Kidney epithelial cell (primary cell): ENCODE data around the gene KANK3. TPM values are rescaled to one million over a fixed set of nuclear protein-coding genes. Genes with fewer than 3 reads are reported as not detected.

Source experiments
- DNase-seq: peaks from one replicate; pipeline ENCODE4 v3.0.0-alpha.2; 2010; ENCODE audit warnings: low read depth
- H3K27me3 ChIP-seq: 2 replicates; pipeline ENCODE4 v1.6.0; 2011; ENCODE audit warnings: low read length; ENCODE audit not compliant: control insufficient read depth, insufficient read depth
- H3K36me3 ChIP-seq: 2 replicates; pipeline ENCODE4 v1.5.1; 2011; ENCODE audit warnings: low read length; ENCODE audit not compliant: control insufficient read depth, insufficient read depth
- H3K4me3 ChIP-seq: 2 replicates; pipeline ENCODE4 v1.5.1; 2011; ENCODE audit warnings: low read depth, mild to moderate bottlenecking, control low read depth, low read length
- total RNA-seq: library from RNA; depleted of rRNA; stranded (reverse); fragments of >200 nt; gene quantifications from 2 replicates; pipeline ENCODE4 v1.2.3, GENCODE V29; 2015
- TF ChIP-seq, protein P1 (sequence below): IDR thresholded peaks from 2 replicates; pipeline ENCODE4 v1.5.1; 2011; ENCODE audit warnings: mild to moderate bottlenecking, moderate library complexity, low read length, control low read depth, inconsistent platforms; ENCODE audit not compliant: insufficient read depth, poor library complexity, severe bottlenecking

Gene KANK3
- total RNA-seq, 1 donor from 2014 or later: 8.1 TPM

DNA sequence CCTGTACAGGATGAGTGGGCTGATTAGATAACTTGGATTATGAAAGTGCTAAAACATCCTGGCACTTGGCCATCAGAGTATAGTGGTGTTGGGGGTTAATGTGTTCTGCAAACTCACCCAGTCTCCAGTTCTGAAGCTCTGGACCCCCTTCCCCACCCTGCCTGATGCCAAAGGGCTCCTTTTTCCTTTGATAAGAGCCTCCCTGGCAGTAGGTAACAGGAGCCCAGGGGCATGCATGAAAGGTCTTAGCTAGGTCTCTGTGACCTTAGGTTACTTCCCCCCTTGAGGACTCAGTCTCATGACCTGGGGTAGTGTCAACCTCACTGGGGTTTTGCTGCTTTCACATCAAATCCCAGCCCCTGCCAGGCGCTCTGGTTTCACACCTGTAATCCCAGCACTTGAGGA is 19.3 kb downstream of the KANK3 start:
- Histone ChIP-seq H3K27me3 (peaks cover 4% of the 10 kb centered on the region), H3K4me3 (no peak overlapping the region), H3K36me3 (no peaks in the 10 kb centered on the region)
- DNase-seq: no peak
- TF ChIP-seq, protein P1, sequence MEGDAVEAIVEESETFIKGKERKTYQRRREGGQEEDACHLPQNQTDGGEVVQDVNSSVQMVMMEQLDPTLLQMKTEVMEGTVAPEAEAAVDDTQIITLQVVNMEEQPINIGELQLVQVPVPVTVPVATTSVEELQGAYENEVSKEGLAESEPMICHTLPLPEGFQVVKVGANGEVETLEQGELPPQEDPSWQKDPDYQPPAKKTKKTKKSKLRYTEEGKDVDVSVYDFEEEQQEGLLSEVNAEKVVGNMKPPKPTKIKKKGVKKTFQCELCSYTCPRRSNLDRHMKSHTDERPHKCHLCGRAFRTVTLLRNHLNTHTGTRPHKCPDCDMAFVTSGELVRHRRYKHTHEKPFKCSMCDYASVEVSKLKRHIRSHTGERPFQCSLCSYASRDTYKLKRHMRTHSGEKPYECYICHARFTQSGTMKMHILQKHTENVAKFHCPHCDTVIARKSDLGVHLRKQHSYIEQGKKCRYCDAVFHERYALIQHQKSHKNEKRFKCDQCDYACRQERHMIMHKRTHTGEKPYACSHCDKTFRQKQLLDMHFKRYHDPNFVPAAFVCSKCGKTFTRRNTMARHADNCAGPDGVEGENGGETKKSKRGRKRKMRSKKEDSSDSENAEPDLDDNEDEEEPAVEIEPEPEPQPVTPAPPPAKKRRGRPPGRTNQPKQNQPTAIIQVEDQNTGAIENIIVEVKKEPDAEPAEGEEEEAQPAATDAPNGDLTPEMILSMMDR: no peak

DNA sequence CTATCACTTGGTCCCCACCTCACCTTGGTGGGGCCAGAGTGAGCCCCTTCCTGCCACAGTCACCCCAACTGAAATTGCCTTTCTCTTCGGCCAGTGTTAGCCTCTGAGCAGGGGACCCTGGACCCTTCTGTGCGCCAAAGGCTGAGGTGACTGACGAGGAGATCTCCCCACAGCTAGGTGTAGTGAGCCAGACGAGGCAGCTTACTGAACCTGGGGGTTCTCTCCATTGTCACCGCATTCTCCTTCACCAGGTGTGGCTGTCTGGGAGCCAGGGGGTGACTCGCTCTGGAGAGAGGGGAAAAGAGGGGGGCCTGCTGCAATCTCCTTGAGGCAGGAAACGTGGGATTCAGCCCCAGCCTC is 20.4 kb downstream of the KANK3 start:
- no peak for DNase-seq
- Histone ChIP-seq H3K36me3 (no peaks in the 10 kb centered on the region), H3K4me3 (peak overlapping the region; percentile 76), H3K27me3 (no peaks in the 10 kb centered on the region)
- TF ChIP-seq, protein P1: no peak

DNA sequence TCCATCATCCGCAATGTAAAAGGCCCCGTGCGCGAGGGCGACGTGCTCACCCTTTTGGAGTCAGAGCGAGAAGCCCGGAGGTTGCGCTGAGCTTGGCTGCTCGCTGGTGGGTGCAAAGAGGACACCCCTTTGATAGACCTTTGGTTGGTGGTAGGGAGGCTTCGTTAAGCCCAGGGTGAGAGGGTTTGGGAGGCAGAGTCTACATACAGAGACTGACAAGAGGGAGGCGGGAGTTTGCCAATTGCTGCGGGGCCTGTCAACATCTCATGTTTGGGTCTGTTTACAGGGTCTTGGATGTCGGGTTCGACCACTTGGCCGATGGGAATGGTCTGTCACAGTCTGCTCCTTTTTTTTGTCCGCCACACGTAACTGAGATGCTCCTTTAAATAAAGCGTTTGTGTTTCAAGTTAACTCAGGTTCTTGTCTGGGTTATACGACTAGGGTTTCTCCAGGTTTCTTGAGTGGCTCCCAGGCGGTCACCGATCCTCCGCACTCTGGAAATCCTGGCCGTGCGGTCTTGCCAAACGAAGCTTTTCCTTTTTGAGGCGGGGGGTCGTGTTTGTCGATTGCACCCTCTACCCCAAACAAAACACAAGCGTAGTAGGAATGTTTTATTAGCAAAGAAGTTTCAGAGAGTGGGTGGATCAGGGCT is 20.9 kb downstream of the KANK3 start:
- TF ChIP-seq, protein P1: no peak
- Histone ChIP-seq H3K4me3 (peak overlapping the region; percentile 76), H3K27me3 (no peaks in the 10 kb centered on the region), H3K36me3 (no peaks in the 10 kb centered on the region)
- DNase-seq: no peak

DNA sequence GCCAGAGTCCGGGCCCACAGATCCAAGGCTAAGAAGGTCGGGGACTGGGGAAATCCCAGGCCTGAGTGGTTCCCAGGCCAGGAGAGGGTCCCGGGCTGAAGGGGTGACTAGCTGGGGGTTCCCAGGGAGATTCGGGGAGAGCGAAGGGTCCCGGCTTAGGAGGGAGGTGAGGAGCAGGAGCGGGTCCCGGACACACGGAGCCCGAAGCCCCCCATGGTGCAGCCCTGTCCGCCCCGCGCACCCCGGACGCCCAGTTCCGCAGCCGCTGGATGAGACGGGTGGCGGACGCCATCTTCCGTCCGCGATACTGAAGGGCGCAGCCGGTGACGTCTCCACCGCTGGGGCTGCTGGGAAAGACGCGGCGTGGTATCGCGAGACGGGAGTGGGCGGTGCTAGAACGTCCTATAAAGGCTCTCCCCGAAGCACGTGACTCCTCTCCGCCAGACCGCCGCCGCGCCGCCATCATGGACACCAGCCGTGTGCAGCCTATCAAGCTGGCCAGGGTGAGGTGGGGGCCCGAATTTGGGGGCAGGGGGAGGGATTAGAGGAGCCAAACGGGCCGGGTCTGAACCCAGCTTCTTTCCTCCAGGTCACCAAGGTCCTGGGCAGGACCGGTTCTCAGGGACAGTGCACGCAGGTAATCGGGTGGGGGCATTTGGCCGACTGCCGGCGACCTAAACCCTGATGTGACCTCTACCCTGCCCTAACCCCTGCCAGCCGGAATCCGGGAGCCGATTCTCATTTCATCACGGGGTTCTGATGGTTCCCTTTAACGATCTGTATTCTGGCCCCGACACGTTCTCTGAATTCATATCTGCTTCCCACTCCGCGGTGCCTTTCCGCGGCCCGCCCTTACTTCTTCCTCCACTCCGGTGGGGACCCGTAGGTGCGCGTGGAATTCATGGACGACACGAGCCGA is 21.7 kb downstream of the KANK3 start, which contains the start of the genes NDUFA7 and RPS28:
Gene NDUFA7 (minus strand): TSS at position 309 of the 919 bp plus-strand sequence. CDS start 17 bp downstream, at position 292.
Gene RPS28 (plus strand): TSS at position 430 of the 919 bp plus-strand sequence. CDS start 35 bp downstream, at position 465.
- Histone ChIP-seq H3K4me3 (peak within 1 kb of the TSS; percentile 76), H3K36me3 (no peaks in the 10 kb centered on the region), H3K27me3 (no peaks in the 10 kb centered on the region)
- TF ChIP-seq, protein P1: peak; percentile 19
- no peak for DNase-seq

DNA sequence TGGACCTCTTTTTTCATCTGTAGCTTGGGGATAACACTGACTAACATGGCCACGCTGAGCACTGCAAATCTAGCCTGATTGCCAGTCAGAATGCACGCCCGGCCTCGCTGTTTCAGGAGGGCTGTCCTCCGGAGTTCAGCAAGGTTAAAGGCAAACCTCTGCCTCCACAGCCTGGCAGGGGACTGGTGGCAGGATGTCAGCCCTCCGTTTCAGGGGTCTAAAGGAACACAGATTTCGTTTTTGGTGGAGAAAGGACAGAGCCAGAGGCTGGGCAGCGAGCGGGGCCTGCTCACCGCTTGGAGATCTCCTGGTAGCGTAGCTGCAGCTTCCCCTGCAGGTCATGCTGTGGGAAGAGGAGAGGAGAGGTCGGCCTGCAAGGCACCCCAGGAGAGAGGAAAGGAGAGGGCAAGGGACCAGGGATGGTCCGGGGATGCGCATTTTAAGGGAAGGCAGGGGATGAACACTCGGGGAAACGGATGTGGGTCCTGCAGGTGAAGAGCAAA is 22.4 kb downstream of the KANK3 start:
- no peaks in the 10 kb centered on the region for H3K36me3 ChIP-seq
- H3K4me3 ChIP-seq: peak overlapping the region; percentile 76
- no peaks in the 10 kb centered on the region for H3K27me3 ChIP-seq
- TF ChIP-seq, protein P1: no peak
- DNase-seq: no peak
